HG03432 (cell line): ENCODE results near the gene HPCAL4.

ENCODE experiments used
- ATAC-seq: cut with Tn5 transposase; IDR thresholded peaks from one replicate; pipeline ENCODE4 v1.9.1; 2021; ENCODE audit warnings: mild to moderate bottlenecking, moderate library complexity; ENCODE audit not compliant: unreplicated experiment

The HPCAL4 gene

GRCh38 chr1:39691383-39692151 lies at the start of gene HPCAL4:
Gene HPCAL4, minus strand, starts transcription at chr1:39691433. Its CDS starts 6,830 bp downstream, at chr1:39684603.
- peak; percentile 86 for ATAC-seq

- peak; percentile 88 for ATAC-seq
Measured at GRCh38 chr1:39738622-39739366, 47.6 kb upstream of the HPCAL4 start, which contains the start of gene PPIE. Gene PPIE, plus strand, starts transcription at chr1:39738882. Its CDS starts 19 bp downstream, at chr1:39738901.

- ATAC-seq = no peak
Measured at GRCh38 chr1:39737546-39738169, 46.4 kb upstream of the HPCAL4 start.

- no peak for ATAC-seq
Measured at GRCh38 chr1:39735731-39736130, 44.5 kb upstream of the HPCAL4 start.

GRCh38 chr1:39733161-39733560 lies 41.9 kb upstream of the HPCAL4 start:
- no peak for ATAC-seq

- ATAC-seq = no peak
Measured at GRCh38 chr1:39732730-39733129, 41.5 kb upstream of the HPCAL4 start.

- ATAC-seq = no peak
Measured at GRCh38 chr1:39729842-39730241, 38.6 kb upstream of the HPCAL4 start.

- no peak for ATAC-seq
Measured at GRCh38 chr1:39729030-39729429, 37.8 kb upstream of the HPCAL4 start.

GRCh38 chr1:39727932-39728317 lies 36.7 kb upstream of the HPCAL4 start:
- no peak for ATAC-seq

GRCh38 chr1:39727221-39727931 lies 36.1 kb upstream of the HPCAL4 start:
- peak; percentile 58 for ATAC-seq

- no peak for ATAC-seq
Measured at GRCh38 chr1:39726600-39726999, 35.4 kb upstream of the HPCAL4 start.

GRCh38 chr1:39722495-39722894 lies 31.3 kb upstream of the HPCAL4 start:
- ATAC-seq = no peak

GRCh38 chr1:39721664-39722063 lies 30.4 kb upstream of the HPCAL4 start:
- ATAC-seq = no peak

GRCh38 chr1:39720094-39720999 lies 29.1 kb upstream of the HPCAL4 start:
- ATAC-seq = no peak

GRCh38 chr1:39717809-39718208 lies 26.6 kb upstream of the HPCAL4 start:
- ATAC-seq = no peak

- no peak for ATAC-seq
Measured at GRCh38 chr1:39713557-39713956, 22.3 kb upstream of the HPCAL4 start.

- no peak for ATAC-seq
Measured at GRCh38 chr1:39711966-39712340, 20.7 kb upstream of the HPCAL4 start.

GRCh38 chr1:39711104-39711965 lies 20.1 kb upstream of the HPCAL4 start:
- no peak for ATAC-seq

- no peak for ATAC-seq
Measured at GRCh38 chr1:39707506-39707905, 16.3 kb upstream of the HPCAL4 start.
